ENCODE measurements around the gene XYLT1. TPM values are rescaled to one million over a fixed set of nuclear protein-coding genes. Genes with fewer than 3 reads are reported as not detected.

Gene XYLT1
- polyA plus RNA-seq, 1 donor (not counting 4 experiments of a cell fraction or from before 2014, with no cell fraction given), result 4.4 TPM

DNA sequence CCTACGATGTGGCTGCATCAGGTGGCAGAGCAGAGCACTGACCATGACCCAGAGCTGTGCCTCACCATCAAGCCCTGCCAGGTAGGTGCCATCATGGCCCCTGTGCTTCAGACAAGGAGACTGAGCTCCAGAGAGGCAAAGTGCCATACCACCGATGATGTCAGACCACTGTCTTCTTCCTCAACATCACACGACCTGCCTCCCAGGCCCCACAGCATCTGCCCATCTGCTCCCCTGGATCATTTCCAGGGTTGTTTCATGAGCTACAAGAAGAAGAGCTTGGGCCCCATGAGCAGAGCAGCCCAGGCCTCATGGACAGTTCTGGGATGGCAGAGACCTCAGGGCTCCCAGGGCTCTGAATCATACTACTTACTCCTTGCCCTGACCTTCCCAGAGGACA is 9.9 kb downstream of the XYLT1 start:
- H4K20me1 ChIP-seq (ENCODE audit: control insufficient read depth, extremely low read depth, insufficient read depth, low read length), result no peaks in the 10 kb centered on the region
- dilution Hi-C loops (cut with MboI; ENCODE audit: extremely low pct_ligation_motif_present, low sequenced_read_pairs), result no loop called here
- H3K9me1 ChIP-seq (ENCODE audit: control insufficient read depth, extremely low read depth, insufficient read depth, low read length), result no peaks in the 10 kb centered on the region
- no peak overlapping the region for H3K27ac ChIP-seq (ENCODE audit: control insufficient read depth, insufficient read depth, low read length)
- no peaks in the 10 kb centered on the region for H3K4me1 ChIP-seq (ENCODE audit: control insufficient read depth, extremely low read depth, insufficient read depth, low read length)
- H3K27me3 ChIP-seq (ENCODE audit: control insufficient read depth, extremely low read depth, insufficient read depth, low read length), result no peaks in the 10 kb centered on the region
- TF ChIP-seq, protein P1, sequence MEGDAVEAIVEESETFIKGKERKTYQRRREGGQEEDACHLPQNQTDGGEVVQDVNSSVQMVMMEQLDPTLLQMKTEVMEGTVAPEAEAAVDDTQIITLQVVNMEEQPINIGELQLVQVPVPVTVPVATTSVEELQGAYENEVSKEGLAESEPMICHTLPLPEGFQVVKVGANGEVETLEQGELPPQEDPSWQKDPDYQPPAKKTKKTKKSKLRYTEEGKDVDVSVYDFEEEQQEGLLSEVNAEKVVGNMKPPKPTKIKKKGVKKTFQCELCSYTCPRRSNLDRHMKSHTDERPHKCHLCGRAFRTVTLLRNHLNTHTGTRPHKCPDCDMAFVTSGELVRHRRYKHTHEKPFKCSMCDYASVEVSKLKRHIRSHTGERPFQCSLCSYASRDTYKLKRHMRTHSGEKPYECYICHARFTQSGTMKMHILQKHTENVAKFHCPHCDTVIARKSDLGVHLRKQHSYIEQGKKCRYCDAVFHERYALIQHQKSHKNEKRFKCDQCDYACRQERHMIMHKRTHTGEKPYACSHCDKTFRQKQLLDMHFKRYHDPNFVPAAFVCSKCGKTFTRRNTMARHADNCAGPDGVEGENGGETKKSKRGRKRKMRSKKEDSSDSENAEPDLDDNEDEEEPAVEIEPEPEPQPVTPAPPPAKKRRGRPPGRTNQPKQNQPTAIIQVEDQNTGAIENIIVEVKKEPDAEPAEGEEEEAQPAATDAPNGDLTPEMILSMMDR (optimal IDR thresholded peaks at IDR 0.05 in 1 of 3, IDR thresholded peaks at IDR 0.05 in 1 of 3, conservative IDR thresholded peaks at IDR 0.05 in 1 of 3; ENCODE audit: extremely low read depth in 1 of 3, insufficient read depth in 2 of 3, low read length in 3 of 3), result no peak
- FAIRE-seq, result no peak
- no peak overlapping the region for H3K4me2 ChIP-seq (ENCODE audit: control insufficient read depth, extremely low read depth, insufficient read depth, low read depth, low read length)
- no peak overlapping the region for H2AFZ ChIP-seq (ENCODE audit: control insufficient read depth, low read length)
- DNase-seq (ENCODE audit: low read depth, low spot score), result no peak
- H3K9me3 ChIP-seq (ENCODE audit: control insufficient read depth, low read depth, low read length), result no peaks in the 10 kb centered on the region
- no peak overlapping the region for H3K9ac ChIP-seq (ENCODE audit: control insufficient read depth, extremely low read depth, insufficient read depth, low read length)
- H3K4me3 ChIP-seq (ENCODE audit: control insufficient read depth in 2 of 3, extremely low read depth in 1 of 3, insufficient read depth in 2 of 3, low read depth in 1 of 3, low read length in 3 of 3), result no peak overlapping the region
- peaks cover 0 to 9% of the 10 kb centered on the region in 2 experiments for H3K36me3 ChIP-seq (ENCODE audit: control insufficient read depth in 2 of 2, extremely low read depth in 1 of 2, insufficient read depth in 2 of 2, low read length in 2 of 2)
- H3K79me2 ChIP-seq (ENCODE audit: control insufficient read depth, insufficient read depth, low read length), result peaks cover 41% of the 10 kb centered on the region

GRCh38 chr16:17459903-17460521 is 10.7 kb downstream of the XYLT1 start:
- no peaks in the 10 kb centered on the region for H3K27me3 ChIP-seq (ENCODE audit: control insufficient read depth, extremely low read depth, insufficient read depth, low read length)
- no peaks in the 10 kb centered on the region for H3K9me1 ChIP-seq (ENCODE audit: control insufficient read depth, extremely low read depth, insufficient read depth, low read length)
- no peaks in the 10 kb centered on the region for H3K9me3 ChIP-seq (ENCODE audit: control insufficient read depth, low read depth, low read length)
- H2AFZ ChIP-seq (ENCODE audit: control insufficient read depth, low read length), result no peak overlapping the region
- H3K4me2 ChIP-seq (ENCODE audit: control insufficient read depth, extremely low read depth, insufficient read depth, low read depth, low read length), result no peak overlapping the region
- no peaks in the 10 kb centered on the region for H4K20me1 ChIP-seq (ENCODE audit: control insufficient read depth, extremely low read depth, insufficient read depth, low read length)
- DNase-seq (ENCODE audit: low read depth, low spot score) (no peak), FAIRE-seq (no peak)
- dilution Hi-C loops (cut with MboI; ENCODE audit: extremely low pct_ligation_motif_present, low sequenced_read_pairs), result no loop called here
- H3K79me2 ChIP-seq (ENCODE audit: control insufficient read depth, insufficient read depth, low read length), result peaks cover 35% of the 10 kb centered on the region
- H3K27ac ChIP-seq (ENCODE audit: control insufficient read depth, insufficient read depth, low read length), result no peak overlapping the region
- H3K36me3 ChIP-seq (ENCODE audit: control insufficient read depth in 2 of 2, extremely low read depth in 1 of 2, insufficient read depth in 2 of 2, low read length in 2 of 2), result peaks cover 0 to 9% of the 10 kb centered on the region in 2 experiments
- H3K4me3 ChIP-seq (ENCODE audit: control insufficient read depth in 2 of 3, extremely low read depth in 1 of 3, insufficient read depth in 2 of 3, low read depth in 1 of 3, low read length in 3 of 3), result no peak overlapping the region
- no peak overlapping the region for H3K9ac ChIP-seq (ENCODE audit: control insufficient read depth, extremely low read depth, insufficient read depth, low read length)
- H3K4me1 ChIP-seq (ENCODE audit: control insufficient read depth, extremely low read depth, insufficient read depth, low read length), result no peaks in the 10 kb centered on the region
- TF ChIP-seq, protein P1 (optimal IDR thresholded peaks at IDR 0.05 in 1 of 3, IDR thresholded peaks at IDR 0.05 in 1 of 3, conservative IDR thresholded peaks at IDR 0.05 in 1 of 3; ENCODE audit: extremely low read depth in 1 of 3, insufficient read depth in 2 of 3, low read length in 3 of 3), result no peak
- no peak for TF ChIP-seq EZH2 (IDR thresholded peaks at IDR 0.05; ENCODE audit: low read length)
